ENCODE data around the gene CTNND1.
"Not testable (repeated sequence)": the region's sequence is repeated elsewhere in the genome, so short reads cannot be mapped to it uniquely, and the experiment has no call there.

The CTNND1 gene

GRCh38 chr11:57761301-57762234 is at the start of gene CTNND1:
Gene CTNND1 (plus strand): TSS chr11:57761802. CDS start chr11:57791479, 29,677 bp downstream.
- DNase-seq (ENCODE audit: low read depth, low spot score): peak; percentile 91
- peak within 1 kb of the TSS; percentile 93 for H3K27ac ChIP-seq

- H3K27ac ChIP-seq: peak within 1 kb of the TSS; percentile 89
- DNase-seq (ENCODE audit: low read depth, low spot score): peak; percentile 100
Measured at GRCh38 chr11:57712256-57713150, 49.1 kb upstream of the CTNND1 start, which contains the start of gene TMX2. Gene TMX2 (plus strand): TSS chr11:57712593. CDS start chr11:57712619, 26 bp downstream.

GRCh38 chr11:57713835-57714234 is 47.8 kb upstream of the CTNND1 start:
- H3K27ac ChIP-seq: no peak overlapping the region
- no peak for DNase-seq (ENCODE audit: low read depth, low spot score)

GRCh38 chr11:57716726-57717125 is 44.9 kb upstream of the CTNND1 start:
- not testable (repeated sequence) for DNase-seq (ENCODE audit: low read depth, low spot score)

GRCh38 chr11:57727185-57727584 is 34.4 kb upstream of the CTNND1 start:
- H3K27ac ChIP-seq: peak overlapping the region; percentile 16
- DNase-seq (ENCODE audit: low read depth, low spot score): no peak

More at GRCh38 chr11:57716726-57717125, 44.9 kb upstream of the CTNND1 start:
- H3K27ac ChIP-seq: not testable (repeated sequence)

GRCh38 chr11:57728829-57729228 is 32.8 kb upstream of the CTNND1 start:
- no peak for DNase-seq (ENCODE audit: low read depth, low spot score)
- H3K27ac ChIP-seq: no peak overlapping the region

- no peak overlapping the region for H3K27ac ChIP-seq
- DNase-seq (ENCODE audit: low read depth, low spot score): no peak
Measured at GRCh38 chr11:57729479-57729878, 32.1 kb upstream of the CTNND1 start.

- no peak overlapping the region for H3K27ac ChIP-seq
Measured at GRCh38 chr11:57732661-57733060, 28.9 kb upstream of the CTNND1 start.

GRCh38 chr11:57735619-57736298 is 25.8 kb upstream of the CTNND1 start:
- no peak overlapping the region for H3K27ac ChIP-seq
- DNase-seq (ENCODE audit: low read depth, low spot score): peak; percentile 20

More at GRCh38 chr11:57732661-57733060, 28.9 kb upstream of the CTNND1 start:
- DNase-seq (ENCODE audit: low read depth, low spot score): no peak

- H3K27ac ChIP-seq: peak within 1 kb of the TSS; percentile 71
- peak; percentile 82 for DNase-seq (ENCODE audit: low read depth, low spot score)
Measured at GRCh38 chr11:57741132-57742086, 20.2 kb upstream of the CTNND1 start, which contains the start of gene SELENOH. Gene SELENOH (plus strand): TSS chr11:57741491. CDS start chr11:57741596, 105 bp downstream.

- H3K27ac ChIP-seq: peak overlapping the region; percentile 71
- no peak for DNase-seq (ENCODE audit: low read depth, low spot score)
Measured at GRCh38 chr11:57742087-57742452, 19.5 kb upstream of the CTNND1 start.

GRCh38 chr11:57744357-57744756 is 17.2 kb upstream of the CTNND1 start:
- no peak for DNase-seq (ENCODE audit: low read depth, low spot score)
- H3K27ac ChIP-seq: no peak overlapping the region

- no peak overlapping the region for H3K27ac ChIP-seq
- DNase-seq (ENCODE audit: low read depth, low spot score): no peak
Measured at GRCh38 chr11:57745206-57745605, 16.4 kb upstream of the CTNND1 start.

- H3K27ac ChIP-seq: no peak overlapping the region
- no peak for DNase-seq (ENCODE audit: low read depth, low spot score)
Measured at GRCh38 chr11:57746920-57747319, 14.7 kb upstream of the CTNND1 start.

- no peak for DNase-seq (ENCODE audit: low read depth, low spot score)
- no peak overlapping the region for H3K27ac ChIP-seq
Measured at GRCh38 chr11:57751176-57751575, 10.4 kb upstream of the CTNND1 start.

- DNase-seq (ENCODE audit: low read depth, low spot score): no peak
- no peak within 1 kb of the TSS for H3K27ac ChIP-seq
Measured at GRCh38 chr11:57751676-57752253, 9.8 kb upstream of the CTNND1 start, which contains the start of gene BTBD18. Gene BTBD18 (minus strand): TSS chr11:57751819. CDS start chr11:57751188, 631 bp downstream.

GRCh38 chr11:57752954-57753353 is 8.6 kb upstream of the CTNND1 start:
- DNase-seq (ENCODE audit: low read depth, low spot score): no peak
- no peak overlapping the region for H3K27ac ChIP-seq

- H3K27ac ChIP-seq: no peak overlapping the region
- DNase-seq (ENCODE audit: low read depth, low spot score): no peak
Measured at GRCh38 chr11:57758174-57758573, 3.4 kb upstream of the CTNND1 start.

Measured in epithelial cell of prostate (primary cell).